Measurements from ENCODE around the gene PRAMEF11.
A peak's percentile ranks its signal among the peaks of the same experiment; 100 is the strongest.
"Not testable (repeated sequence)": the region's sequence is repeated elsewhere in the genome, so short reads cannot be mapped to it uniquely, and the experiment has no call there.

PRAMEF11 gene

GRCh38 chr1:12831310-12831709 is at the start of gene PRAMEF11:
Gene PRAMEF11, minus strand, starts transcription at chr1:12831410. Its CDS starts 2,621 bp downstream, at chr1:12828789.
- DNase-seq, result not testable (repeated sequence)

- DNase-seq, result not testable (repeated sequence)
Measured at GRCh38 chr1:12878453-12878852, 47.2 kb upstream of the PRAMEF11 start.

- DNase-seq, result not testable (repeated sequence)
Measured at GRCh38 chr1:12863131-12863880, 32.1 kb upstream of the PRAMEF11 start.

- not testable (repeated sequence) for DNase-seq
Measured at GRCh38 chr1:12856786-12857185, 25.6 kb upstream of the PRAMEF11 start, which contains the start of gene PRAMEF2. Gene PRAMEF2, plus strand, starts transcription at chr1:12857086. Its CDS starts 1,924 bp downstream, at chr1:12859010.

- peak; percentile 1 for DNase-seq
Measured at GRCh38 chr1:12851779-12852178, 20.6 kb upstream of the PRAMEF11 start.

- not testable (repeated sequence) for DNase-seq
Measured at GRCh38 chr1:12848620-12849019, 17.4 kb upstream of the PRAMEF11 start, which contains the start of gene HNRNPCL1. Gene HNRNPCL1, minus strand, starts transcription at chr1:12848720. Its CDS starts 431 bp downstream, at chr1:12848289.

GRCh38 chr1:12833251-12833650 is 2.0 kb upstream of the PRAMEF11 start:
- not testable (repeated sequence) for DNase-seq

GRCh38 chr1:12819061-12819460 is 12.1 kb downstream of the PRAMEF11 start:
- not testable (repeated sequence) for DNase-seq

GRCh38 chr1:12811409-12811784 is 19.8 kb downstream of the PRAMEF11 start:
- DNase-seq, result no peak

GRCh38 chr1:12810691-12811408 is 20.4 kb downstream of the PRAMEF11 start:
- DNase-seq, result no peak

GRCh38 chr1:12809933-12810332 is 21.3 kb downstream of the PRAMEF11 start:
- DNase-seq, result no peak

GRCh38 chr1:12799730-12800129 is 31.5 kb downstream of the PRAMEF11 start:
- no peak for DNase-seq

- no peak for DNase-seq
Measured at GRCh38 chr1:12798911-12799310, 32.3 kb downstream of the PRAMEF11 start.

- DNase-seq, result not testable (repeated sequence)
Measured at GRCh38 chr1:12791097-12791496, 40.1 kb downstream of the PRAMEF11 start, which contains the start of gene PRAMEF1. Gene PRAMEF1, plus strand, starts transcription at chr1:12791397. Its CDS starts 1,831 bp downstream, at chr1:12793228.

- not testable (repeated sequence) for DNase-seq
Measured at GRCh38 chr1:12784729-12785128, 46.5 kb downstream of the PRAMEF11 start.

- peak; percentile 17 for DNase-seq
Measured at GRCh38 chr1:12783783-12784182, 47.4 kb downstream of the PRAMEF11 start.

- not testable (repeated sequence) for DNase-seq
Measured at GRCh38 chr1:12781488-12781887, 49.7 kb downstream of the PRAMEF11 start.

- DNase-seq, result no peak
Measured at GRCh38 chr1:12778907-12779306, 52.3 kb downstream of the PRAMEF11 start.

- no peak for DNase-seq
Measured at GRCh38 chr1:12778061-12778460, 53.1 kb downstream of the PRAMEF11 start.

- no peak for DNase-seq
Measured at GRCh38 chr1:12776801-12777557, 54.2 kb downstream of the PRAMEF11 start.

GRCh38 chr1:12775443-12775842 is 55.8 kb downstream of the PRAMEF11 start:
- no peak for DNase-seq

GRCh38 chr1:12774801-12775345 is 56.3 kb downstream of the PRAMEF11 start:
- DNase-seq, result no peak

Measured in suppressor macrophage treated with lipopolysaccharide for 4 hours (primary cell).